Activated naive CD8-positive, alpha-beta T cell treated with anti-CD3 and anti-CD28 coated beads for 36 hours (primary cell): ENCODE measurements around the gene CPXM2. TPM values are rescaled to one million over a fixed set of nuclear protein-coding genes. Genes with fewer than 3 reads are reported as not detected.

ENCODE experiments used
- total RNA-seq, 2 experiments: library from RNA; stranded (reverse); gene quantifications; one replicate each; pipeline ENCODE4 v1.2.3, GENCODE V29; 2021

CPXM2 gene
- total RNA-seq, 2 experiments from 2014 or later = not detected

Other genes with a start within 250 kb of the CPXM2 start
- not detected for gene GPR26, start 225.5 kb downstream of the CPXM2 start, total RNA-seq
- under 1 TPM; 0.12 to 0.25 TPM for gene CHST15, start 201.8 kb upstream of the CPXM2 start, total RNA-seq